Measurements from ENCODE around the gene HLCS. TPM values are rescaled to one million over a fixed set of nuclear protein-coding genes. Genes with fewer than 3 reads are reported as not detected.

HLCS gene
- total RNA-seq, 1 donor from 2014 or later, result 14.5 TPM

DNA sequence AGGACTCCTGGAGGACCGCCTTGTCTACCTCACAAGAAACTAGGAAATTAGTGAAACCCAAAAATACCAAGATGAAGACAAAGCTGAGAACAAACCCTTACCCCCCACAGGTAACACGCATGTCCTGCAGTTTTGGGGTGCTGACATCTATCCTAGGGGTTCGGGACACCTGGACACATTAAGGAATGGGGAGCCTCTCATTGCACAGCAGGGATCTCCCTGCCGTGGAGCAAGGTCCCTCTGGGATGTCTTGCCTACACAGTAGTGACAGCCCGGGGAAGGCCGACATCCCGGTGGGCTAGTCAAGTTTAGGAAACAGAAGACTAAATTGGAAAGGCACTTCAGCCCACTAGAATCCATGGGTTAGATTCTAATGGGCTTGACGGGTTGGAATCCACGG, 223.0 kb downstream of the HLCS start:
- no peak for DNase-seq

DNA sequence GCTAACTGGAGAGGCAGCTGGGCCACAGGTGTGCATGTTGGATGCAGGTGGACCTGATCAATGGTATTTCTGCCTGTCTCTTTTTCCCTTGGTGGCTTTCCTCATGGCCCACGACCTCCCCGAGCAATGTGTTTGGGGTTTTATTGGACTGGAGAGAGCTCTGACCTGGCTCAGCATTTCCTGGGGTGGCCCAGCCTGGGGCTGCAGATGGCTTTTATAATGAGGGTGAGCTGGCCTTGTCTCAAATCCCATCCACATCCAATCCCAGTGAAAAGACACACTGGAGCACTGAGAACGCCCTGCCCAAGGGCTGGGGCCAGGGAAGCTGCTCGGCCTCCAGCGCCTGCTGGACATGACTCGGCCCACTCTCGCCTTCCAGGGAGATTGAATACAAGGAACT, 223.5 kb downstream of the HLCS start:
- DNase-seq, result no peak

DNA sequence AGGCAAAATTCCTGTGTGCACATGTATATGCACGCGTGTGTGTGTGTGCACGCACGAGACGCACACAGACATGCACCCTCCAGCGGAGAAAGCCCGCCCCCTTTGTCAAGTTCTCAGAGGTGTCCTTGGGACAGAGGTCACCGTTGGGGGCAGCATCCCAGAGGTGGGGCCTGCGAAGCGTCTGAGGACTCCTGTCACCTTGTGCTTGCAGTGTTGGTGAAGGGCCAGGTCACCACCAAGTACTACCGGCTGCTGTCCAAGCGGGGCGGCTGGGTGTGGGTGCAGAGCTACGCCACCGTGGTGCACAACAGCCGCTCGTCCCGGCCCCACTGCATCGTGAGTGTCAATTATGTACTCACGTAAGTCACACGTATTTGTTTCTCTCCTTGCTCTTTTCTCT, 225.0 kb downstream of the HLCS start:
- DNase-seq, result no peak

DNA sequence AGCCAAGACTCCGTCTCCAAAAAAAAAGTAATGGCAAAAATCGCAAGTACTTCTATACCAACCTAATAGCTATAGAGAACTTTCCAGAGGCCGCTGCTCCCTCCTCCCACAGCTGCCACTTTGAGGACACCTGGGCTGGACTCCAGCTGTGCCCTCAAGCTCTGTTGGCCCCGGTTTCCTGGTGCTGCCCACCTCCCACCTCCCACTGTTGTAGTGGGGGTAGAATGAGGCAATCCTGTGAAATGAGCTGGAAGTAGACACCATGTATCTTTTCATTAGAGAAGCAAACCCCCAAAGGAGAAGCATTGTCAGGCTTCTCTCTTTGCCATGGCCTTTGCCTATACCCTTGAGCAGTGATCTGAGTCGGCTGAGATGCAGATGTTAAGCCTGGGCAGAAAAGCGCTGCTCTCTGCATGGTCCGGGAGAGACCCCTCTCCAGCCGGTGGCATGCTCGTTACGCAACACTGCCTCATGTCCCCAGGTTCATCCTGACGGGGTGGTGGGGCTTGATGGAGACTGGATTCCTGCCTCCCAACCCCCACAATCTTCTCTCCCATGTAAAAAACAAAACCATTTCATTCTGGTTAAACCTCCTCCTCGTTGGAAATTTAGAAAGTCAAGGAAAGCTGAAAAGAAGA, 227.9 kb downstream of the HLCS start:
- no peak for DNase-seq

DNA sequence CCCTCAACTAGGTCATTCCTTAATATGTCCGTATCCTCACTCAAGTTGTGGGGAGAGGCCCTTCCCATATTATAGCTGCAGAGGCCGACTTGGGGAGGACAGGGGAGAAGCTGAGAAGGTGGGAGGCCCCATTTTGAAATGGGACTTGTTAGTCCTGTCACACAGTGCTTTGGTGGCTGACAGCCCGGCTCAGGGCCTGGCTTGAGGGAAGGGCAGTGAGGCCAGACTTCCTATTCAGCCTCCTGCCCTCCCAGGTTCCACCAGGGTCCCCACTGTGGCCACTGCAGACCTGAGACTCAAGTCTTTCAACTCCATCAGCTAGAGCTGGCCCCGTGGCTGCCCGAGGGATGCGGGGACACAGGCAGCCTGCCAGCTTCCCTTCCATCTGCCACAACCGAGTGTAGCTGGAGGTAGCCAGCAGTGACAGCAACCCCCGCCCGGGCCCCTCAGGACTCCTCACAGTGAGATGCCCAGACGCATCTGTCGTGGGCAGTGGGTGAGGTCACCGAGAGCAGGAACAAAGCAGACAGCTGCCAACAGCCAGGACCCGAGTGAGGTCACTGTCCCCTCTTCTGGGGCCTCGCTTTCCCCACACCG, 230.6 kb downstream of the HLCS start:
- no peak for DNase-seq

DNA sequence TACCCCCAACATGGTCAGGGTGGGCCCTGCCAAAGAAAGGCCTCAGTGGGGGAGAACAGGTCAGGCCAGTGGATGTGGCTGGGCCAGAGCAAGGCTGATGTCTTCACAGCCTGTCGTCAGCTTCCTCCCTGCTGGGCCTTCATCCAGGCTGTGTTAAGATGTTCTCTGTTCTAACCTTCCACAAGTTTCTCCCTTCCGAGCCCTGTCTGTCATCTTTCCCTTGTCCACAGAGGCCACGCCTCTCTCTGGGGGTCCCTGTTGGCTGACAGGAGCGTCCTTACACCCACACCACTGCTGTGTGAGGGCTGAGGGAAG, 231.3 kb downstream of the HLCS start:
- no peak for DNase-seq

DNA sequence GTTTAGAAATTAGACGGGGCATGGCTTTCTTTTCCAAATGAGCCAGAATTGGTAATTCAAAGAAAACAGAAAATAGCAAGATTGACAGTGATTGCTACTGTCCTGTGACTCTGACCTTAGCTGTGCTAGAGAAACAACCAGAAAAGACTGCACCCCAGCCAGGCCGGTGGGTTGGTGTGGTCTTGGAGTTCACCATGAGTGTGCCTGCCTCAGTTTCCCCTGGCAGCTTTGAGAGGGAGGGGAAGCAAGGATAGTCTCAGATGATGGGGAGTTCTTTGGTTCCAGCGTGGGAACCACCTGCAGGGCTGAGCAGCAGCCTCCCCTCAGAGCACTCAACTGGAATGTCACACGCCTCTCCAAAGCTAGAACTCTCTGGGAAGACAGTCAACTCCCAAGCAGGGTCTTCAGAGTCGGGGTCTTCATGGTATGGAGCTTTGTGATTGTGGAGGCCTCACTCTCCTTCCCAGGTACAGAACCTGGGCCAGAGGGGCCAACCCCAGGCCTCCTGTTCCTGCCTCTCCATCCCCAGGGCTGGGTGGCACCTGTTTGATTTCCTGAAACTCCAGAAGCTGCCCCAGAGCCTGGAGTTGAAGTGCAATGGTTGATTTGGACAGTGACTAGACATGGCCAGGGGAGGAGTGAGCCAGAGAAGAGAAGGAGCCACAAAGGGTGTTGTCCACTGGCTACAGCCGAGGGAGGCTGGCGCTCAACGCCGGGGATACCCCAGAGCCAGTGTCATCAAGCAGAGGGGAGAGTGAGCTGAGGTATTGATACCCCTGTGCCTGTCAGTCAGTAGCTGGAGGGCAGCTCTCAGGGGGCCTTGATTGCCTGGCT, 231.9 kb downstream of the HLCS start:
- no peak for DNase-seq

DNA sequence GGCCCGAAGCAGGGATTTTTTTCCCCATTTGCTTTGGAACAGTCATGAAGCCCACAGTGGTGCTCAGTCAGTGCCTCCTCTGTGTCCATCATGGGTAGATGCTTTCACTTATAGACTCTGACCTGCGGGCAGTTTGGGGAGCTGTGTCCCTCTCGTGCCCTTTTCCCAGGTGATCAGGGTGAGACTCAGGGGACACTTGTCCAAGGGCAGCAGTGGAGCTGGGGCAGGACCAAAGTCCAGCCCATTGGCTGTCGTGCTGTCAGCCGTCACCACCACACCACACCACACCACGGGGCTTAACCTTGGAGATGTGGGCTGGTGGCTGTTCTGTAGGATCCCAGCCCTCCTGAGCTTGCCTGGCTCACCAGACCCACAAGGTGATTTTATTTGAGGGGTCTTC, 232.6 kb downstream of the HLCS start:
- DNase-seq, result no peak

DNA sequence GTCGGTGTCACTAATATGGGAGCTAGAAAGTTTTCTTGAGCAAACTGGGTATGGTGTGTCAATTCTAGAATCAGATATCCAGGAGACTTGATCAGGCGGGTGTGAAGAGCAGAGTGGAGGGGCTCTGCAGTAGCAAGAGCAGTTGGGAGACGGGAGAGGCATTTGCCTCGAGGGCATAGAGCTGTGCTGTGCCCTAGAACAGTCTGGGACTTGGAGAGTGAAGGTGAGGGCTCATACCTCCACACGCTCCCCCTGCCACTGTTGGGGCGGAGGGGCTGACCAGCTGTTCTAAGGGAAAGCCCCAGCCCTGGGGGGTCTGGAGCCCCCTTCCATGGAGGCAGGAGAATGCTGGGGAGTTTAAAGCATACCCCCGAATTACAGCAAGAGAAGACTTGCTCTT, 233.7 kb downstream of the HLCS start:
- no peak for DNase-seq

DNA sequence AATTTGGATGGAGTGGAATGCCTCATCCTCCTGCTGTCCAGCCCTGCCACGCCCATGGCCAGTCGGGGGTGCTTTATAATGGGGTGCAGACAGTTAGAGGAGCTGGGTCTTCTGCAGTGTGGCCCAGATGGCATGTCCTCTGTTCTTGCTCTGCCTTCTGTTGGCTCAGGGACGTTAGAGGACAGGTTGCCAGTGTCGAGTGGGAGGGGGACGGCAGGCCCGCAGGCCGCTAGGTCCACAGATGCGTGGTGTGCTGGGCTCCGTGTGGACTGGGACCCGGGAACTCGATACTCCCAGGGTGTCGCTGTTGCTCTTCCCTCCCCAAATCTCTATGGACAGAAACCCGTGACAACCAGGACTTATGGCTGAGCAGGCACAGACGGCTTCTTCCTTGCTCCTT, 234.3 kb downstream of the HLCS start:
- DNase-seq, result no peak

DNA sequence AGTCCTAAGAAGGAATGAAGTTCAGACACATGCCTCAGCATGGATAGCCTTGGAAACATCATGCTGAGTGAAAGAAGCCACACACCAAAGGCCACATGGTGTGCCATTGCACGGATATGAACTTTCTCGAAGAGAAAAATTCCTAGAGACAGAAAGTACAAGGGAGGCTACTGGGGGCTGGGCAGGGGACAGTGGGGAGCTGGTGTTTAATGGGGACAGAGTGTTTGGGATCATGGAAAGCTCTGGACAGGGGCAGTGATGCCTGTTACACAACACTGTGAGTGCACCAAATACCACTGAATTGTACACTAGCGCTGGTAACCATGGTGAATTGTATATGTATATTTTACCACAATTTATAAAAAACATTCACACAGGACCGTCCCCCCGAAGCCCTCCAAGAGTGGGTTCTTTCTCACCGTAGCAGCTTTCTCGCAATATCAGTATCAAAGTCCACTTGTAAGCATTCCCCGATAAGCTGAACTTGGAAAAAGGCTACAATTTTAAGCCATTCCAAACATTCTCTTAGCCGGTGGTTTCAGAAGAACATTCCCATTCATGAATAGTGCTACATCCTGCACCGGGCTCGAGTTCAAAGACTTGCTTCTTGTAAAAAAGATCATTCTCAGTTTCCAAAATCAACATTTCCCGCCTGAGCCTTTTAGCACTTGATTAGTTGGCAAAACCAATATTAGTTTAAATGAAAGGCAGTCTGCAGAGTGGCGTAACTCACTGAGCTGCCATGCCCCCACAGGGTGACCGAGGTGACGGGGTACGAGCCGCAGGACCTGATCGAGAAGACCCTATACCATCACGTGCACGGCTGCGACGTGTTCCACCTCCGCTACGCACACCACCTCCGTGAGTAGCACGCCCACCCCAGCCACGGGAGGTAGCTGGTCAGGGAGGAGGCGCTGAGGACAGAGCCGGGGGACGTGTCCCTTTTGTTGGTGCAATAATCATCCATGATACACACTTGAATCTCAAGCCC, 235.9 kb downstream of the HLCS start:
- DNase-seq, result no peak

DNA sequence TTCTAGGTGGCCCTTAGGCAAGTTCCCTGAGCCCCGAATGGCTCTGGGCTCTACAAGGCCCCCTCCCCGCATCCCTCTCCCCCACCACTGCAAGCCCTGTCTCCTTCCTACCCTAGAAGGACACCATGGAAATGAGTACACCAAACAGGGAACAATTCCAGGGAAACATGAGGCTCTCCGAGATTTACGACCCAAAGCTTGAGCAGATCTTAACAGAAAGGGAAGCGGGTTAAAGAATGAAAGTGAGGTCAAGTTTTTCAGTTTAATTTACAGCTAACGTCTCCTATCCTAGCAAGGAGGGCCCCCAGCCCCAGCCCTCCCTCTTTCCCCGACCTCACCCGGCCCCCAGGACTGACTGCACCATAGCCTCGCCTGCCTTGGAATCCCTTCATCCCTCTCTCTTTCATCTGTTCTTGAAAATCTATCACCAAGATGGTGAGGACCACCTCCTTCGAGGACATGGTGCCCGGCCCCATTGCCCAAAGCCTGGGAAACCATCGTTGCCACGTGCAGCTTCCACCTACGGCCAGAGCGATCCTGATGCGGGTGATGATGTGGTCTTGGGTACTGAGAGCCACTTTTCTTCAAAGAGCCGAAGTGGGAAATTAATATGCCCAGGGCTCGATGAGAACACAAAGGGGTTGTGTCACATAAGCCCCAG, 237.0 kb downstream of the HLCS start:
- no peak for DNase-seq

DNA sequence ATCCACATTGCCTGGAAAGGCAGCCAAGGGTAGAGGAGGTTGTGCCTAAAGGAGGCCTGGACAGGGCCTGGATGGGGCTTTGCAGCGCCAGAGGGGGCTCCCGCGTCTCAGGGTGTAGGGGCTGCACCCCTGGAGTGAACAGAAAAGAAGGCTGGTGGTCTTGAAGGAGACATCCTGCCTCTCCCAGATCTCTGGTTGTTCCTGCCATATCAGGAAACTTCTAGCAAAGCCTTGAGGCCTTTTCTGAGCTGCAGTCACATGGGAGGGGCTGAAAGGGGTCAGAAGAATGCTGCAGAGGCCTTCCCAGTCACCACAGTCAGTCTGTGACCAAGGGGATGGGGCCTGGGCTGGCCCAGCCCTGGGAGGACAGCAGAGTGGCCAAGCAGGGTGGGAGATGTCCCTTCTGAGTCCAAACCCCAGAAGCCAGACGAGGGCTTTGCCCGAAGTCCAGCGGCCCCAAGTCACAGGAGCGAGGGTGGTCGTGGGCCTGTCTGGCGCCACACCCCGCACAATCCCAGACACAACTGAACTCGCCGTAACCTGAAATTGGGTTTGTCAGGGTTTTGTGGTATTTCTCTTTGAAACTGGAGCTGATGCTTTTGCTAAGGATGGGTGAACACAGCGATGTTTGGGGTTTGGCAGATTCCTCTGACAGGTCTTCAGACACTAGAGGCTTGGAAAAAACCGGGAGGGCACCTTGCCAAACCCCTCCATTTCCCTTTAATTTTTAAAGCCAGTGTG, 237.9 kb downstream of the HLCS start:
- DNase-seq, result no peak

DNA sequence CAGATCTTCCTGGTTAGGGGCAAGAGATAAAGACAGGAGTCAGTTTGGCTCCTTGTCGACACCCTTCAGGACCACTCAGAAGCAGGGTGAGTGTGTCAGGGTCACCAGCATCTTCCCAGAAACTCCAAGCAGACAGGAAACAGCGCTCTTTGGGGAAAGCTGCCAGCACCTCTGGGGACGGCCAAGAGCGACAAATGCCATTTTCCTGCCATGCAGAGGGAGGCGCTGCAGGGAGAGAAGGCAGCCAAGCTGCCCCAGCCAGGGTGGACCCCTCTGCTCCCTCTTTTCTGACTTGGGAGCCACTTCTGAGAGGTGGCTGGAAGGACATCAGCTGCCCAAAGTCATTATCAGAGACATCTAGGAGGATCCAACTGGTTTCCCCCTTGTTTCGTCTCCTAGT, 238.6 kb downstream of the HLCS start:
- no peak for DNase-seq

DNA sequence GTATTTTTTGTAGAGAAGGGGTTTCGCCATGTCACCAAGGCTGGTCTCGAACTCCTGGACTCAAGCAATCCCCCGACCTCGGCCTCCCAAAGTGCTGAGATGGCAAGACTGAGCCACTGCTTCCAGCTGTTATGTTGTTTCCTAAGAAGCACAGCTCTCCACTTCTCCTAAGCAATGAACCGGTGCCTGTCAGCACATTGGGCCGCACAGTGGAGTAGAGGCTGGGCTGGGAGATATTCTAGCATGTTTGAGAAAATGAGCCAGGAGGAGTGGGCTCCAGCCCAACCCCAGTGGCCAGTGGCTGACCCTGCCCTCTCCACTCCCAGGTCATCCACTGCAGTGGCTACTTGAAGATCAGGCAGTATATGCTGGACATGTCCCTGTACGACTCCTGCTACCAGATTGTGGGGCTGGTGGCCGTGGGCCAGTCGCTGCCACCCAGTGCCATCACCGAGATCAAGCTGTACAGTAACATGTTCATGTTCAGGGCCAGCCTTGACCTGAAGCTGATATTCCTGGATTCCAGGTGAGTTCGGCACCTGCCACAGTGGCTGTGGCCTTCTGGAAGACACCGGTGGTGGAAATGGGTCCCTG, 240.6 kb downstream of the HLCS start:
- DNase-seq, result no peak

DNA sequence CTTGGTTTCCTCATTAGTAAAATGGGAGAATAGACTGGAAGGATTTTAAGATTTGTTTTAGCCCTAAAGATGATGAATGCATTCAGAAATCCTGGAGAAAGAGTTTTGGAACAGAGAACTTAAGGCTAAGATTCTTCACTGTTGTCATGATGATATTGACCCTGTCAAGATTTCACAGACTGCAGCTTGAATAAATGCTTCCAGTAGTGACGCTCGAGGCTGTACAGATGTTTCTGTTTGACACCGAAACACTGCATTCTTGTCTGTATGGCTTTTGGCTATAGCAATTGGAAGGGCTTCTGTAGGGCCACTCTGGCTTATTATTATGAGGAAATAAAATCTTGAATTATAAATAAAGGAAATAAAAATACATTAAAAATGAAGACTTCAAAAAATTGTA, 241.8 kb downstream of the HLCS start:
- no peak for DNase-seq

DNA sequence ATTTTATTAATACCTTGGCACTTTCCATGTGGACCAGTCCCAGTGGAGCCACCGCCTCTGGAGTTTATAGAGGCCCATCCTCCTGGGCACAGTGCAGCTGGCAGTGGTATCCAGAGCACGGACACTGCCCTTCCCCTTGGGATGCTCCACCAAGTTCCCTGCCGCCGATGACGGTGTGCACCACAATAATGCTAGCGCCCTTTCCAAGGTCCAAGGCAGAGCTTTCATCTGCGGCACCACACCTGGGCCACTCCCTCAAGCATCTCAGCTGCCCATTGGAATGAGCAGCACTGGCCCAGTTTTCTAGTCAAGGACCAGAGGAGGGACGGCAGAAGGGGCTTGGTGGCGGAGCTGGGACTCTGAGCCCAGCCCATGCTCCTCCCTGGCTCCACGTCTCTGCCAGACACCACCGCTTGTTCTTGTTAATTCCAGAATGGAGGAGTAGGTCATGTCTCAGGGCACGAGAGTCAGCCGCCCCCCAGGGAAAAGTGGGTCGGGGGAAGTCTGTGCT, 243.0 kb downstream of the HLCS start:
- no peak for DNase-seq

DNA sequence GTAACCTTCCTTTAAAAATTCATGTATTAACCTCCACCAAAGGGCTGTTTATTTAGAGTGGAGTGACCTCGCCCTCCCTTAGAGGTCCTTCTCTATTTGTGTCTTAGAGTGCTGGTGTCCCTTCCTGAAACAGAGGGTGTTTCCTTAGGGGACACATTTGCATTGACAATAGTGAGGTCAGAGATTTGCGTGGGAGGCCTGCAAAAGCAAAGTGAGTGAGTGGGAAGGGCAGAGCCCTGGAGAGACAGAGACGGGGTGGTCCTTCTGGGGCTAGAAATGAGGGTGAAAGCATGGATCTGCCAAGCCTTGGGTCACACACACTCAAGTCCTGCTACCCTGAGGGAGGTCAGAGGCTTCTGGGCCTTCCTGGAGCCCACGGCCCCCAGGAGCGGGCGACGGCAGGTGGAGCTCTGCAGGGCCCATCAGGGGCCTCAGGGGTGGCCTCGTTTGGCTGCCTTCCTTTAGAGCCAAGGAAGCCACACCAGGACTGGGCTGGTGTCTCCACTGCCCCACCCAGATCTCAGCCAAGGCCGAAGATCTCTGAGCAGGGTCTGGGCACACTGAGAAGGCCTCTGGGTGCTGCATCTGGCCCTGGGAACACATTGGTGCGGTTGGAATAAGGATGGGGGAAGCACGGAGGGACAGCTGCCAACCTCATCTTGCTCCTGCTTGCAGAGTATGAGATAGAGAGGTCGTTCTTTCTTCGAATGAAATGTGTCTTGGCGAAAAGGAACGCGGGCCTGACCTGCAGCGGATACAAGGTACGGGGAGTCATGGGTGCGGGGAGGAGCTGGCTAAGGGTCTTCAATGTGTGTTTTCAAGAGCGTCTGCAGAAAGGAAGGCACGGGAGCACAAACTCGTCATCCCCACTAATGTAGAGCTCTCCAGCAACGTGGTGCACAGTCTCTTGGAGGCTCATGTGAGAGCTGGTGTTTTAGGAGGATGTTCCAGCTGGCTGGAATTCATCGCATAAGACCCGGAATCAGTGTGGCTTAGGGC, 243.8 kb downstream of the HLCS start:
- DNase-seq, result no peak

DNA sequence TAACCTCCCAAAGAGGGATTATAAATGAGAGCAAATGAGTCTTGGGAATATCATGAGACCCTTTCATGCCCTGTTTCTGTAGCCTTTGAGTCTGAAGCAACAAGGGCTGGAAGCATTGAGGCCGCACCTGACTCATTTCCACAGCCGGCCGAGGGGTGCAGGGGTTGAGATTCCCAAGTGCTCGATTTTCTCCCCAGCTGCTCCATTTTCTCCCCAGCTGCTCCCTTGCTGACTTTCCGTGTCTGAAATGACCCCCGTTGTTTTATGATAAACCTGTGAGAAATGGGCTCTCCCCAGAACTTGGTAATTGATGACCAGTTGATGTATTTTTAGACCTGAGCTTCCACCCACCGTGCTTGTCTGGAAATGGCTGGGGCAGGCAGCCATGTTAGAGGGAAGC, 244.7 kb downstream of the HLCS start:
- DNase-seq, result no peak

Measured in skin of body (tissue), 2 donors.